DOHH2 (cell line): ENCODE data around the gene ADAMTSL1.

ENCODE experiments used
- H3F3A ChIP-seq: fragments of 200-600 bp; sonication (generic), shearing (Covaris generic); 2 replicates; pipeline ENCODE4 v1.6.0; 2016; ENCODE audit warnings: antibody characterized with exemption, mild to moderate bottlenecking; ENCODE audit not compliant: control insufficient read depth, insufficient read depth
- H3K27ac ChIP-seq: fragments of 200-600 bp; sonication (generic); 2 replicates; pipeline ENCODE4 v1.5.1; 2014; ENCODE audit warnings: low read depth, mild to moderate bottlenecking, low read length, moderate library complexity
- H3K27me3 ChIP-seq: fragments of 200-600 bp; sonication (generic); 2 replicates; pipeline ENCODE4 v1.6.1; 2014; ENCODE audit warnings: mild to moderate bottlenecking, low read length, mixed read lengths; ENCODE audit not compliant: control insufficient read depth
- H3K36me3 ChIP-seq: fragments of 200-600 bp; sonication (generic); 2 replicates; pipeline ENCODE4 v1.6.1; 2014; ENCODE audit warnings: mild to moderate bottlenecking, low read length, moderate library complexity, mixed read lengths; ENCODE audit not compliant: control insufficient read depth
- H3K4me1 ChIP-seq: fragments of 200-600 bp; sonication (generic); 2 replicates; pipeline ENCODE4 v1.6.1; 2014; ENCODE audit warnings: mild to moderate bottlenecking, low read length, mixed read lengths; ENCODE audit not compliant: control insufficient read depth
- H3K4me2 ChIP-seq: fragments of 200-600 bp; sonication (generic); 2 replicates; pipeline ENCODE4 v1.6.0; 2014; ENCODE audit warnings: mild to moderate bottlenecking, low read length, moderate library complexity
- H3K4me3 ChIP-seq: fragments of 200-600 bp; sonication (generic); 2 replicates; pipeline ENCODE4 v1.5.1; 2014; ENCODE audit warnings: mild to moderate bottlenecking, low read length, mixed read lengths
- H3K79me2 ChIP-seq: fragments of 200-600 bp; sonication (generic); 2 replicates; pipeline ENCODE4 v1.6.1; 2014; ENCODE audit warnings: mild to moderate bottlenecking, low read length, mixed read lengths; ENCODE audit not compliant: control insufficient read depth
- H3K9me2 ChIP-seq: fragments of 200-600 bp; sonication (generic); replicated peaks from 2 replicates; pipeline ENCODE4 v1.6.1; 2014; ENCODE audit warnings: mild to moderate bottlenecking, low read length, mixed read lengths; ENCODE audit not compliant: control insufficient read depth
- H3K9me3 ChIP-seq: fragments of 200-600 bp; sonication (generic); 2 replicates; pipeline ENCODE4 v1.6.1; 2014; ENCODE audit warnings: antibody characterized with exemption, low read length, mixed read lengths; ENCODE audit not compliant: control insufficient read depth, insufficient read depth
- H4K20me1 ChIP-seq: fragments of 200-600 bp; sonication (generic); 2 replicates; pipeline ENCODE4 v1.6.0; 2014; ENCODE audit warnings: low read depth, mild to moderate bottlenecking, antibody characterized with exemption, low read length, moderate library complexity; ENCODE audit not compliant: control insufficient read depth, insufficient read depth
- EZH2phosphoT487 ChIP-seq: fragments of 200-600 bp; sonication (generic); IDR thresholded peaks from 2 replicates; pipeline ENCODE4 v1.6.1; 2017; ENCODE audit warnings: borderline replicate concordance, mild to moderate bottlenecking, antibody characterized with exemption, low read length, moderate library complexity, mixed read lengths
- TF ChIP-seq, protein P1 (sequence below): fragments of 200-600 bp; sonication (generic); IDR thresholded peaks from one replicate; pipeline ENCODE4 v1.5.1; 2014; ENCODE audit warnings: antibody characterized with exemption, mild to moderate bottlenecking, low read depth, low read length; ENCODE audit not compliant: poor library complexity, severe bottlenecking

The ADAMTSL1 gene

DNA sequence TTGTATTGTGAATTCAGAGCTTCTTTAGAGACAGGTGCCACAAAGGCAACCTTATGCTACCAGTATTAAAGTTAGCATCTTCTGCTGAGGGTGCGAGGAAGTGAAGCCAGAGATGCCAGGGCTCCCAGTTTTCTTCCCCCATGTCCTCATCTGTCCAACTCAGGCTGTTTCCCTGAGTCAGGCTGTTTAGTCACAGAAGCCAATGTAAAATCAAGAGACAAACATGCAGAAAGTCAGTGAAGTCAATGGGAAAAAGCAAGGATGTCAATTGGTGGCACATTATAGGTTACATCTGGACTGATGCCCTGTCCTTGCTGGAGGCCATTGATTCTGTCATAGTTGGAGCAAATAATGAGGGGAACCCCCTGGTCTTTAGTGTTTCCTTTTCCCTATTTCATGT is 390.6 kb downstream of the ADAMTSL1 start:
- H3K36me3 ChIP-seq, result no peaks in the 10 kb centered on the region
- H3K9me2 ChIP-seq, result no peaks in the 10 kb centered on the region
- H3K27ac ChIP-seq, result no peak overlapping the region
- H4K20me1 ChIP-seq, result no peaks in the 10 kb centered on the region
- no peaks in the 10 kb centered on the region for H3K9me3 ChIP-seq
- H3K4me3 ChIP-seq, result no peak overlapping the region
- H3K79me2 ChIP-seq, result no peaks in the 10 kb centered on the region
- H3K4me1 ChIP-seq, result no peaks in the 10 kb centered on the region
- no peaks in the 10 kb centered on the region for H3K27me3 ChIP-seq
- no peak overlapping the region for H3K4me2 ChIP-seq
- TF ChIP-seq EZH2phosphoT487, result no peak
- TF ChIP-seq, protein P1, sequence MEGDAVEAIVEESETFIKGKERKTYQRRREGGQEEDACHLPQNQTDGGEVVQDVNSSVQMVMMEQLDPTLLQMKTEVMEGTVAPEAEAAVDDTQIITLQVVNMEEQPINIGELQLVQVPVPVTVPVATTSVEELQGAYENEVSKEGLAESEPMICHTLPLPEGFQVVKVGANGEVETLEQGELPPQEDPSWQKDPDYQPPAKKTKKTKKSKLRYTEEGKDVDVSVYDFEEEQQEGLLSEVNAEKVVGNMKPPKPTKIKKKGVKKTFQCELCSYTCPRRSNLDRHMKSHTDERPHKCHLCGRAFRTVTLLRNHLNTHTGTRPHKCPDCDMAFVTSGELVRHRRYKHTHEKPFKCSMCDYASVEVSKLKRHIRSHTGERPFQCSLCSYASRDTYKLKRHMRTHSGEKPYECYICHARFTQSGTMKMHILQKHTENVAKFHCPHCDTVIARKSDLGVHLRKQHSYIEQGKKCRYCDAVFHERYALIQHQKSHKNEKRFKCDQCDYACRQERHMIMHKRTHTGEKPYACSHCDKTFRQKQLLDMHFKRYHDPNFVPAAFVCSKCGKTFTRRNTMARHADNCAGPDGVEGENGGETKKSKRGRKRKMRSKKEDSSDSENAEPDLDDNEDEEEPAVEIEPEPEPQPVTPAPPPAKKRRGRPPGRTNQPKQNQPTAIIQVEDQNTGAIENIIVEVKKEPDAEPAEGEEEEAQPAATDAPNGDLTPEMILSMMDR, result no peak
- H3F3A ChIP-seq, result no peaks in the 10 kb centered on the region

DNA sequence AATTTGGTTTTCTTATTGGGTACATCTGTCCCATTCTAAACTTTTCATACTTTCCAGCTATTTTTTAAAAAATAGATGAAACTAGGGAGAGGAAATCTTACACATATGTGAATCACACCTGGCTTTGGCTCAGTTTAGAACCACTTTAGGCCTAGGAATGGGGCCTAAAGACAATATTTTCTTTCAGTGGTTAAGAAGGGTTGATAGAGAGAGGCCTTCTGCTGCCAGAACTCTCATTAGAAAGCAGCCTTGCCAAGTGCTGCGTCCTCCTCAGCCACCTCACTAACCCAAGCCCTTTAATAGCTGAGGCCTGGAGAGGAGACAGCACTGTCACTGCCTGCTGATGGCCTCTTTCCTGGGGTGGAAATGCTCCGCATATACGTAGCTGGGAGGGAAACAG is 391.6 kb downstream of the ADAMTSL1 start:
- no peaks in the 10 kb centered on the region for H4K20me1 ChIP-seq
- H3K4me3 ChIP-seq, result no peak overlapping the region
- H3K4me1 ChIP-seq, result no peaks in the 10 kb centered on the region
- no peaks in the 10 kb centered on the region for H3K9me2 ChIP-seq
- no peaks in the 10 kb centered on the region for H3K79me2 ChIP-seq
- H3K36me3 ChIP-seq, result no peaks in the 10 kb centered on the region
- no peaks in the 10 kb centered on the region for H3K9me3 ChIP-seq
- H3K27me3 ChIP-seq, result no peaks in the 10 kb centered on the region
- no peak overlapping the region for H3K27ac ChIP-seq
- TF ChIP-seq EZH2phosphoT487, result no peak
- TF ChIP-seq, protein P1, result no peak
- H3F3A ChIP-seq, result no peaks in the 10 kb centered on the region
- no peak overlapping the region for H3K4me2 ChIP-seq

DNA sequence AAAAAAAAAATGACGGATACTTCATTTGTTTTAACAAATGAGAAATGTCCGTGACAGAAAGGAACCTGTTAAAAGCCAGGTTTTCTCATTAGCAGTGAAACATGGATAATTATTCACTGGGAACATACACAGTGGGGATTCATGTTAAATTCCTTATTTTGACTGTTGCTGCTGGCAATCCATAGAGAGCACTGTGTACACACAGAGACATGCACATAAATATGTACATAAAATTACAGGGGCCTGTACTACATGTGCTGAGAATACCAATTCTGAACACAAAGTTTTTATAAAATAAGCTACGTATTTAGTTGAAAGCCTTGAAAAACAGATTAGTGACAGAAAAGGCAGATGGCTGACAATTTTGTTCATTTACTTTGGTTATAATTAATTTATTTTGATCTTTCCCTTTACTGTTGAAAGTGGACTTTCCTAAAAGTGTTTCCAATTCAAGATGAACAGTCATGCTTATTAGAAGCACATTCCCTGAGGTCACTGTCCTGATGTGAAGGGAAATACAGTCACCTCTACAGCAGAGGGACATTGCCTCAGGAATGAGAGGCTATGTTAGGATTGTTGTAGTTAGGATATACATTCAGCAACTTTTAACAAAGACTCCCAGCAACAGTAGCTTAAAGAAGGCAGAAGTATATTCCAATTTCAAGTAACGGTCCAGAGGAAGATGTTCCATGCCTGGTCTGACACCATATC is 392.3 kb downstream of the ADAMTSL1 start:
- H3K4me1 ChIP-seq, result no peaks in the 10 kb centered on the region
- H3K36me3 ChIP-seq, result no peaks in the 10 kb centered on the region
- H3K9me2 ChIP-seq, result no peaks in the 10 kb centered on the region
- H3K4me3 ChIP-seq, result no peak overlapping the region
- no peaks in the 10 kb centered on the region for H3K9me3 ChIP-seq
- no peaks in the 10 kb centered on the region for H3F3A ChIP-seq
- H4K20me1 ChIP-seq, result no peaks in the 10 kb centered on the region
- H3K4me2 ChIP-seq, result no peak overlapping the region
- H3K79me2 ChIP-seq, result no peaks in the 10 kb centered on the region
- no peak overlapping the region for H3K27ac ChIP-seq
- no peaks in the 10 kb centered on the region for H3K27me3 ChIP-seq
- no peak for TF ChIP-seq EZH2phosphoT487
- TF ChIP-seq, protein P1, result no peak
